Peyer's patch (tissue), 4 donors: ENCODE data around the gene PABPN1L. TPM values are rescaled to one million over a fixed set of nuclear protein-coding genes. Genes with fewer than 3 reads are reported as not detected.
A peak's percentile ranks its signal among the peaks of the same experiment; 100 is the strongest.

Experiments
- DNase-seq, 3 donors: peaks; one replicate each; pipeline ENCODE4 v3.0.0-alpha.2; 2017 to 2019
- H3K27ac ChIP-seq, 4 donors: fragments of 200-600 bp; sonication (generic); one replicate each; pipeline ENCODE4 v1.5.1; 2016 to 2019
- H3K27me3 ChIP-seq, 2 donors: fragments of 200-600 bp; sonication (generic); one replicate each; pipeline ENCODE4 v1.5.1; 2019
- H3K36me3 ChIP-seq, 3 donors: fragments of 200-600 bp; sonication (generic); one replicate each; pipeline ENCODE4 v1.5.1; 2016 to 2019
- H3K4me1 ChIP-seq, 4 donors: fragments of 200-600 bp; sonication (generic); one replicate each; pipeline ENCODE4 v1.5.1; 2016 to 2019
- H3K4me3 ChIP-seq, 4 donors: fragments of 200-600 bp; sonication (generic); 1 replicate in 3 of 4; 2 replicates in 1 of 4; pipeline ENCODE4 v1.5.1; 2016 to 2019; ENCODE audit warnings: mild to moderate bottlenecking in 1 of 4
- H3K9me3 ChIP-seq, 4 donors: fragments of 200-600 bp; sonication (generic); one replicate each; pipeline ENCODE4 v1.5.1; 2016 to 2019; ENCODE audit warnings: mild to moderate bottlenecking in 1 of 4
- CTCF ChIP-seq, 6 experiments: fragments of 450-650 bp in 4 of 6; fragments of 200-600 bp in 2 of 6; sonication (generic) in 1 of 6; IDR thresholded peaks; one replicate each; pipeline ENCODE4 v1.5.1; 2017 to 2019; ENCODE audit warnings: antibody characterized with exemption in 6 of 6, mild to moderate bottlenecking in 3 of 6, moderate library complexity in 1 of 6
- POLR2A ChIP-seq, 2 donors: fragments of 450-650 bp; IDR thresholded peaks; one replicate each; pipeline ENCODE4 v1.5.1; 2017; ENCODE audit warnings: antibody characterized with exemption in 2 of 2, mild to moderate bottlenecking in 2 of 2, moderate library complexity in 2 of 2
- total RNA-seq, 4 donors: library from RNA; depleted of rRNA; stranded (reverse); fragments of >200 nt; gene quantifications; one replicate each; pipeline ENCODE4 v1.1.0, GENCODE V29; 2016

The PABPN1L gene
- total RNA-seq, 4 donors from 2014 or later = not detected

- H3K4me3 ChIP-seq = peak overlapping the region in 2 of 4 donors; percentile 23 to 28
- H3K36me3 ChIP-seq = peaks cover 0 to 17% (median 0%) of the 10 kb centered on the region in 3 donors
- H3K9me3 ChIP-seq = no peaks in the 10 kb centered on the region
- H3K27ac ChIP-seq = no peak overlapping the region
- H3K4me1 ChIP-seq = peaks cover 0 to 21% (median 2%) of the 10 kb centered on the region in 4 donors
- TF ChIP-seq POLR2A (IDR thresholded peaks at IDR 0.05) (no peak), CTCF (IDR thresholded peaks at IDR 0.05) (no peak)
- DNase-seq = peak in 1 of 3 donors; percentile 57
- no peaks in the 10 kb centered on the region for H3K27me3 ChIP-seq
These were observed 14.7 kb upstream of the PABPN1L start for GRCh38 chr16:88881007-88881615.

- no peak for TF ChIP-seq CTCF (IDR thresholded peaks at IDR 0.05)
- TF ChIP-seq POLR2A (IDR thresholded peaks at IDR 0.05) = no peak
- Histone ChIP-seq H3K4me1 (peaks cover 0 to 18% (median 2%) of the 10 kb centered on the region in 4 donors), H3K36me3 (peaks cover 0 to 16% (median 0%) of the 10 kb centered on the region in 3 donors), H3K4me3 (peak overlapping the region in 2 of 4 donors; percentile 23 to 28), H3K27me3 (no peaks in the 10 kb centered on the region), H3K27ac (no peak overlapping the region), H3K9me3 (no peaks in the 10 kb centered on the region)
- DNase-seq = peak in 1 of 3 donors; percentile 60
These were observed 14.0 kb upstream of the PABPN1L start for GRCh38 chr16:88880226-88881006.

GRCh38 chr16:88879788-88880055 is 13.3 kb upstream of the PABPN1L start:
- Histone ChIP-seq H3K4me3 (no peak overlapping the region), H3K9me3 (no peaks in the 10 kb centered on the region), H3K36me3 (peaks cover 0 to 9% (median 0%) of the 10 kb centered on the region in 3 donors), H3K27me3 (no peaks in the 10 kb centered on the region), H3K4me1 (peaks cover 0 to 18% (median 2%) of the 10 kb centered on the region in 4 donors), H3K27ac (no peak overlapping the region)
- no peak for TF ChIP-seq POLR2A (IDR thresholded peaks at IDR 0.05)
- no peak for TF ChIP-seq CTCF (IDR thresholded peaks at IDR 0.05)
- DNase-seq = no peak

GRCh38 chr16:88878967-88879787 is 12.7 kb upstream of the PABPN1L start:
- H3K27ac ChIP-seq = no peak overlapping the region
- no peak for TF ChIP-seq CTCF (IDR thresholded peaks at IDR 0.05)
- no peak for TF ChIP-seq POLR2A (IDR thresholded peaks at IDR 0.05)

GRCh38 chr16:88878356-88878755 is 11.9 kb upstream of the PABPN1L start:
- no peak for DNase-seq
- H3K27me3 ChIP-seq = no peaks in the 10 kb centered on the region
- no peak for TF ChIP-seq POLR2A (IDR thresholded peaks at IDR 0.05)
- TF ChIP-seq CTCF (IDR thresholded peaks at IDR 0.05) = no peak
- H3K4me1 ChIP-seq = peaks cover 0 to 18% (median 2%) of the 10 kb centered on the region in 4 donors
- H3K36me3 ChIP-seq = peaks cover 0 to 4% (median 0%) of the 10 kb centered on the region in 3 donors
- no peak overlapping the region for H3K4me3 ChIP-seq
- no peaks in the 10 kb centered on the region for H3K9me3 ChIP-seq
- no peak overlapping the region for H3K27ac ChIP-seq

More at GRCh38 chr16:88878967-88879787, 12.7 kb upstream of the PABPN1L start:
- H3K9me3 ChIP-seq = no peaks in the 10 kb centered on the region
- DNase-seq = no peak
- no peak overlapping the region for H3K4me3 ChIP-seq
- H3K36me3 ChIP-seq = peaks cover 0 to 4% (median 0%) of the 10 kb centered on the region in 3 donors
- H3K27me3 ChIP-seq = no peaks in the 10 kb centered on the region
- peaks cover 0 to 18% (median 2%) of the 10 kb centered on the region in 4 donors for H3K4me1 ChIP-seq
